Measurements from ENCODE around the gene MAP2K2. TPM values are rescaled to one million over a fixed set of nuclear protein-coding genes. Genes with fewer than 3 reads are reported as not detected.

Gene MAP2K2
- total and polyA plus RNA-seq, 2 donors (not counting 1 experiment from before 2014, with no cell fraction given), result 138 to 181 TPM

DNA sequence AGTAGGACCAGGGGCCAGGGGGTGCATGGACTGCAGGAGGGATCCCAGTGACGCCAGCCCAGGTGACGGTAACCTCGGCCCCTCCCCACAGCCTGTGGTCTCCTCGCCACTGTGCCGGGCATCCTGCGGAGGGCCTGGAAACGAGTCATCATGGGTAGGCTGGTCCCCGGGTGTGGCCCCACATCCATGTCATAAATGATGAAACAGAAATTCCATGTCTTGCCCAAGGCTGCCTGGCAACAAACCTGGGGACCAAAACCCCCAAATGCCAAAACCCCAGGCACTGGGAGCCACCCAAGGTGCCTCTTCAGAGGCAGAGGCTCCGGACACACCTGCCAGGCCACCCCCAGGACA, 20.9 kb downstream of the MAP2K2 start:
- Histone ChIP-seq H3K9ac (ENCODE audit: low read length) (no peak overlapping the region), H3K9me3 (ENCODE audit: control extremely low read depth in 1 of 3, control insufficient read depth in 2 of 3, insufficient read depth in 1 of 3, low read length in 2 of 3) (no peaks in the 10 kb centered on the region), H3K36me3 (replicated peaks in 1 of 2; ENCODE audit: control extremely low read depth in 1 of 2, control insufficient read depth in 1 of 2, extremely low read depth in 1 of 2, insufficient read depth in 2 of 2, low read length in 1 of 2) (peaks cover 2 to 64% of the 10 kb centered on the region in 2 experiments), H4K20me1 (ENCODE audit: control insufficient read depth, insufficient read depth, low read length, poor library complexity, severe bottlenecking) (peaks cover 8% of the 10 kb centered on the region), H3K4me2 (replicated peaks; ENCODE audit: low read depth, low read length, poor library complexity, severe bottlenecking) (no peak overlapping the region), H2AFZ (ENCODE audit: insufficient read depth, low read depth, low read length, poor library complexity, severe bottlenecking) (no peak overlapping the region), H3K79me2 (ENCODE audit: control insufficient read depth, insufficient read depth, low read length) (peaks cover 61% of the 10 kb centered on the region), H3K27ac (ENCODE audit: low read length in 2 of 2) (no peak overlapping the region), H3K4me3 (ENCODE audit: control extremely low read depth in 1 of 5, extremely low read depth in 1 of 5, insufficient read depth in 1 of 5, low read depth in 2 of 5, low read length in 4 of 5) (no peak overlapping the region), H3K27me3 (replicated peaks in 1 of 4; ENCODE audit: control extremely low read depth in 1 of 4, control insufficient read depth in 3 of 4, insufficient read depth in 4 of 4, low read length in 3 of 4) (no peaks in the 10 kb centered on the region), H3K4me1 (ENCODE audit: control insufficient read depth in 2 of 2, insufficient read depth in 2 of 2, low read length in 2 of 2) (peaks cover 13 to 20% of the 10 kb centered on the region in 2 donors)
- no peak overlapping the region for H3K27ac Mint-ChIP-seq
- H3K4me1 Mint-ChIP-seq, result peaks cover 15% of the 10 kb centered on the region
- ChIA-PET CTCF (no interaction called here), POLR2A (interaction anchor here (0.5 kb wide), 1 partner anchor 57 kb away, joined by 3 read pairs; no protein-coding TSS in a partner anchor)
- DNase-seq (no peak), ATAC-seq (ENCODE audit: low read depth) (no peak)
- 87% methylated on average over 9 of the region's 9 CpGs for WGBS (ENCODE audit: insufficient coverage)
- no peaks in the 10 kb centered on the region for H3K9me3 Mint-ChIP-seq (ENCODE audit: insufficient read depth)
- intact Hi-C loops (cut with micrococcal nuclease), result no loop called here
- no peak for TF ChIP-seq EZH2 (IDR thresholded peaks at IDR 0.05; ENCODE audit: borderline replicate concordance, insufficient read depth, low read depth, low read length, poor library complexity, severe bottlenecking)
- TF ChIP-seq, protein P1, sequence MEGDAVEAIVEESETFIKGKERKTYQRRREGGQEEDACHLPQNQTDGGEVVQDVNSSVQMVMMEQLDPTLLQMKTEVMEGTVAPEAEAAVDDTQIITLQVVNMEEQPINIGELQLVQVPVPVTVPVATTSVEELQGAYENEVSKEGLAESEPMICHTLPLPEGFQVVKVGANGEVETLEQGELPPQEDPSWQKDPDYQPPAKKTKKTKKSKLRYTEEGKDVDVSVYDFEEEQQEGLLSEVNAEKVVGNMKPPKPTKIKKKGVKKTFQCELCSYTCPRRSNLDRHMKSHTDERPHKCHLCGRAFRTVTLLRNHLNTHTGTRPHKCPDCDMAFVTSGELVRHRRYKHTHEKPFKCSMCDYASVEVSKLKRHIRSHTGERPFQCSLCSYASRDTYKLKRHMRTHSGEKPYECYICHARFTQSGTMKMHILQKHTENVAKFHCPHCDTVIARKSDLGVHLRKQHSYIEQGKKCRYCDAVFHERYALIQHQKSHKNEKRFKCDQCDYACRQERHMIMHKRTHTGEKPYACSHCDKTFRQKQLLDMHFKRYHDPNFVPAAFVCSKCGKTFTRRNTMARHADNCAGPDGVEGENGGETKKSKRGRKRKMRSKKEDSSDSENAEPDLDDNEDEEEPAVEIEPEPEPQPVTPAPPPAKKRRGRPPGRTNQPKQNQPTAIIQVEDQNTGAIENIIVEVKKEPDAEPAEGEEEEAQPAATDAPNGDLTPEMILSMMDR (IDR thresholded peaks at IDR 0.05), result no peak
- H3K4me3 Mint-ChIP-seq, result no peak overlapping the region
- H3K27me3 Mint-ChIP-seq, result no peaks in the 10 kb centered on the region

DNA sequence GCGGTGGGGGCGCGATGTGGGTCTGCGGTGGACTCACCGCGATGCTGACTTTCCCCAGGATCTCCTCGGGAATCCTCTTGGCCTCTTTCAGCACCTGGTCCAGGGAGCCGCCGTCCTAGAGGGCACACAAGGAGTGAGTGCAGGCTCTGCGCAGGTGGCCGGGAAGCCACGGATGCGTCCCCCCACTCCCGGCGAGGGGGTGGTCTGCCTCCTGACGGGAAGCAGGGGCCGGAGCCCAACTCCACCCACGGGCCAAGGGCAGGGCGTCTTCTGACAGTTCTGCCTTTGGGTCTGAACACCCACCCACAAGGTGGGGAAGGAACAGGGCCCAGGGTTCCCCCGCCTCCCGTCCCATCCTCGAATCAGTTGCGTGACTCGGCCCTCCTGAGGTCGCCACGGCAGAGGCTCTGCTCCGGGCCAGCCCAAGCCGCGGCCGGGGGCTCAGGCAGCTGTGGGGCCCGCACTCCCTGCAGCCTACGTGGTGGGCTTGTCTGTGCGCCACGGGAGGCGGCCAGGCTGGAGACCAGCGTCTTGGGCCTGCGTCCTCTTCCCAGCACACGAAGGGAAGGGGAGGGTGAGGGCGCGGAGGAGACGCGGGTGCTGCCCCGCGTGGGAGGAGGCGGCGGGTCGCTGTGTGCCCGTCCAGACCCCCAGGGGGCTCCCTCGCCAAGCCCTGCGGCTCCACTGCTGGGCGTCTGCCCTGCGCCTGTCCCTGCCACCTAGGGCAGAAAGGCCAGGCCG, 21.4 kb downstream of the MAP2K2 start:
- H3K27me3 ChIP-seq (replicated peaks in 1 of 4; ENCODE audit: control extremely low read depth in 1 of 4, control insufficient read depth in 3 of 4, insufficient read depth in 4 of 4, low read length in 3 of 4), result no peaks in the 10 kb centered on the region
- H3K27me3 Mint-ChIP-seq, result no peaks in the 10 kb centered on the region
- H4K20me1 ChIP-seq (ENCODE audit: control insufficient read depth, insufficient read depth, low read length, poor library complexity, severe bottlenecking), result peaks cover 8% of the 10 kb centered on the region
- H3K36me3 ChIP-seq (replicated peaks in 1 of 2; ENCODE audit: control extremely low read depth in 1 of 2, control insufficient read depth in 1 of 2, extremely low read depth in 1 of 2, insufficient read depth in 2 of 2, low read length in 1 of 2), result peaks cover 2 to 63% of the 10 kb centered on the region in 2 experiments
- POLR2A ChIA-PET, result interaction anchor here (0.5 kb wide), 1 partner anchor 23 kb away, joined by 3 read pairs; no protein-coding TSS in a partner anchor
- H3K27ac ChIP-seq (ENCODE audit: low read length in 2 of 2), result no peak overlapping the region
- no peak overlapping the region for H3K9ac ChIP-seq (ENCODE audit: low read length)
- WGBS (ENCODE audit: insufficient coverage), result 97% methylated on average over 53 of the region's 53 CpGs
- H3K4me2 ChIP-seq (replicated peaks; ENCODE audit: low read depth, low read length, poor library complexity, severe bottlenecking), result no peak overlapping the region
- H3K79me2 ChIP-seq (ENCODE audit: control insufficient read depth, insufficient read depth, low read length), result peaks cover 64% of the 10 kb centered on the region
- no peak for DNase-seq
- H3K4me3 Mint-ChIP-seq, result no peak overlapping the region
- no peaks in the 10 kb centered on the region for H3K9me3 ChIP-seq (ENCODE audit: control extremely low read depth in 1 of 3, control insufficient read depth in 2 of 3, insufficient read depth in 1 of 3, low read length in 2 of 3)
- H3K4me3 ChIP-seq (ENCODE audit: control extremely low read depth in 1 of 5, extremely low read depth in 1 of 5, insufficient read depth in 1 of 5, low read depth in 2 of 5, low read length in 4 of 5), result no peak overlapping the region
- CTCF ChIA-PET, result no interaction called here
- no peak overlapping the region for H2AFZ ChIP-seq (ENCODE audit: insufficient read depth, low read depth, low read length, poor library complexity, severe bottlenecking)
- H3K9me3 Mint-ChIP-seq (ENCODE audit: insufficient read depth), result no peaks in the 10 kb centered on the region
- H3K27ac Mint-ChIP-seq, result no peak overlapping the region
- H3K4me1 ChIP-seq (ENCODE audit: control insufficient read depth in 2 of 2, insufficient read depth in 2 of 2, low read length in 2 of 2), result peaks cover 10 to 15% of the 10 kb centered on the region in 2 donors
- no peak for ATAC-seq (ENCODE audit: low read depth)
- TF ChIP-seq, protein P1 (IDR thresholded peaks at IDR 0.05), result no peak
- no peak for TF ChIP-seq EZH2 (IDR thresholded peaks at IDR 0.05; ENCODE audit: borderline replicate concordance, insufficient read depth, low read depth, low read length, poor library complexity, severe bottlenecking)
- intact Hi-C loops (cut with micrococcal nuclease), result no loop called here
- peaks cover 12% of the 10 kb centered on the region for H3K4me1 Mint-ChIP-seq

All from B cell (primary cell).